WTC11 (cell line): ENCODE measurements around the gene PAX8.

ENCODE experiments used
- ATF6 ChIP-seq: sonication (generic); formaldehyde crosslinking; IDR thresholded peaks from 2 replicates; pipeline ENCODE4 v1.8.1; 2023; ENCODE audit warnings: mild to moderate bottlenecking, missing genetic modification reagents
- CTCF ChIP-seq: fragments of 200-600 bp; IDR thresholded peaks from 2 replicates; pipeline ENCODE4 v1.8.0; 2022; ENCODE audit warnings: antibody characterized with exemption
- E2F4 ChIP-seq: sonication (generic); formaldehyde crosslinking; IDR thresholded peaks from 2 replicates; pipeline ENCODE4 v1.8.1; 2022; ENCODE audit warnings: low read depth, mild to moderate bottlenecking, moderate library complexity, missing genetic modification reagents, borderline replicate concordance
- E2F5 ChIP-seq: sonication (generic); formaldehyde crosslinking; IDR thresholded peaks from 2 replicates; pipeline ENCODE4 v1.8.1; 2022; ENCODE audit warnings: mild to moderate bottlenecking, moderate library complexity, missing genetic modification reagents
- ETV6 ChIP-seq: sonication (generic); formaldehyde crosslinking; IDR thresholded peaks from 2 replicates; pipeline ENCODE4 v1.8.1; 2022; ENCODE audit warnings: mild to moderate bottlenecking, missing genetic modification reagents
- FOXJ3 ChIP-seq: sonication (generic); formaldehyde crosslinking; IDR thresholded peaks from 2 replicates; pipeline ENCODE4 v1.9.0; 2021; ENCODE audit warnings: missing genetic modification reagents, mild to moderate bottlenecking, borderline replicate concordance
- NFYB ChIP-seq: sonication (generic); formaldehyde crosslinking; conservative IDR thresholded peaks from 2 replicates; pipeline ENCODE4 v1.8.0; 2022; ENCODE audit warnings: low read depth, missing genetic modification reagents
- PRDM15 ChIP-seq: sonication (generic); formaldehyde crosslinking; IDR thresholded peaks from 2 replicates; pipeline ENCODE4 v1.8.0; 2022; ENCODE audit warnings: missing genetic modification reagents
- TEAD4 ChIP-seq: sonication (generic); formaldehyde crosslinking; IDR thresholded peaks from 2 replicates; pipeline ENCODE4 v1.8.0; 2022; ENCODE audit warnings: mild to moderate bottlenecking, missing genetic modification reagents
- ZNF416 ChIP-seq: fragments of 250-450 bp; sonication (Bioruptor Pico); IDR thresholded peaks from 2 replicates; pipeline ENCODE4 v1.9.0; 2021; ENCODE audit warnings: mild to moderate bottlenecking, inconsistent platforms
- TF ChIP-seq, protein P1 (sequence below): sonication (generic); formaldehyde crosslinking; IDR thresholded peaks from 2 replicates; pipeline ENCODE4 v1.8.0; 2022; ENCODE audit warnings: mild to moderate bottlenecking, missing genetic modification reagents
- TF ChIP-seq, protein P2 (sequence below): sonication (generic); formaldehyde crosslinking; IDR thresholded peaks from 2 replicates; pipeline ENCODE4 v1.8.1; 2022; ENCODE audit warnings: missing genetic modification reagents, borderline replicate concordance
- TF ChIP-seq, protein P3 (sequence below): sonication (generic); formaldehyde crosslinking; conservative IDR thresholded peaks from 2 replicates; pipeline ENCODE4 v1.8.1; 2023; ENCODE audit warnings: mild to moderate bottlenecking, low read depth, missing genetic modification reagents, moderate library complexity

DNA sequence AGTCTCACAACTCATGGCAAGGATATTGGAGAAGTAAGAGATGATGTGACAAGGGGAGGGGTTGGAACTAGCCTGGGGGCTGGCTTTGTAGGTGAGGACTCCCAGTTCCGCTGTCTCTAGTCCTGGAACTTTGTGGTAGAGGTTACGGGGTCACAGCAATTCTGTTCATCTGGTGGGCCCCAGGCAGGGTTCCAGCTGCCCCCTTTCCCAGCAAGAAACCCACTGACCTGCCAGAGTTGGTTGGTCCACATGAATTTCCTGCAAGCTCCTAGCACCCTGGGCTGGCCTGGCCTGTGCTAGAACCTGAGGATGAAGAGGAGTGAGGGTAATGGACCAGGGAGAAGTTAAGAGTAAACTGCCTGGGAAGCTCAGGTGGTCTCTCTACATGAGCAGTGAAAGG lies 63.7 kb downstream of the PAX8 start:
- TF ChIP-seq CTCF (no peak), NFYB (no peak), ETV6 (CRISPR knock-in tag) (no peak), ZNF416 (CRISPR knock-in tag) (no peak), TEAD4 (CRISPR knock-in tag) (no peak), PRDM15 (no peak), E2F4 (CRISPR knock-in tag) (no peak), E2F5 (CRISPR knock-in tag) (no peak), ATF6 (CRISPR knock-in tag) (no peak), FOXJ3 (no peak)
- TF ChIP-seq, protein P1, sequence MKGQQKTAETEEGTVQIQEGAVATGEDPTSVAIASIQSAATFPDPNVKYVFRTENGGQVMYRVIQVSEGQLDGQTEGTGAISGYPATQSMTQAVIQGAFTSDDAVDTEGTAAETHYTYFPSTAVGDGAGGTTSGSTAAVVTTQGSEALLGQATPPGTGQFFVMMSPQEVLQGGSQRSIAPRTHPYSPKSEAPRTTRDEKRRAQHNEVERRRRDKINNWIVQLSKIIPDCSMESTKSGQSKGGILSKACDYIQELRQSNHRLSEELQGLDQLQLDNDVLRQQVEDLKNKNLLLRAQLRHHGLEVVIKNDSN (CRISPR knock-in tag) = no peak
- TF ChIP-seq, protein P2, sequence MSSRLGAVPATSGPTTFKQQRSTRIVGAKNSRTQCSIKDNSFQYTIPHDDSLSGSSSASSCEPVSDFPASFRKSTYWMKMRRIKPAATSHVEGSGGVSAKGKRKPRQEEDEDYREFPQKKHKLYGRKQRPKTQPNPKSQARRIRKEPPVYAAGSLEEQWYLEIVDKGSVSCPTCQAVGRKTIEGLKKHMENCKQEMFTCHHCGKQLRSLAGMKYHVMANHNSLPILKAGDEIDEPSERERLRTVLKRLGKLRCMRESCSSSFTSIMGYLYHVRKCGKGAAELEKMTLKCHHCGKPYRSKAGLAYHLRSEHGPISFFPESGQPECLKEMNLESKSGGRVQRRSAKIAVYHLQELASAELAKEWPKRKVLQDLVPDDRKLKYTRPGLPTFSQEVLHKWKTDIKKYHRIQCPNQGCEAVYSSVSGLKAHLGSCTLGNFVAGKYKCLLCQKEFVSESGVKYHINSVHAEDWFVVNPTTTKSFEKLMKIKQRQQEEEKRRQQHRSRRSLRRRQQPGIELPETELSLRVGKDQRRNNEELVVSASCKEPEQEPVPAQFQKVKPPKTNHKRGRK = no peak
- TF ChIP-seq, protein P3, sequence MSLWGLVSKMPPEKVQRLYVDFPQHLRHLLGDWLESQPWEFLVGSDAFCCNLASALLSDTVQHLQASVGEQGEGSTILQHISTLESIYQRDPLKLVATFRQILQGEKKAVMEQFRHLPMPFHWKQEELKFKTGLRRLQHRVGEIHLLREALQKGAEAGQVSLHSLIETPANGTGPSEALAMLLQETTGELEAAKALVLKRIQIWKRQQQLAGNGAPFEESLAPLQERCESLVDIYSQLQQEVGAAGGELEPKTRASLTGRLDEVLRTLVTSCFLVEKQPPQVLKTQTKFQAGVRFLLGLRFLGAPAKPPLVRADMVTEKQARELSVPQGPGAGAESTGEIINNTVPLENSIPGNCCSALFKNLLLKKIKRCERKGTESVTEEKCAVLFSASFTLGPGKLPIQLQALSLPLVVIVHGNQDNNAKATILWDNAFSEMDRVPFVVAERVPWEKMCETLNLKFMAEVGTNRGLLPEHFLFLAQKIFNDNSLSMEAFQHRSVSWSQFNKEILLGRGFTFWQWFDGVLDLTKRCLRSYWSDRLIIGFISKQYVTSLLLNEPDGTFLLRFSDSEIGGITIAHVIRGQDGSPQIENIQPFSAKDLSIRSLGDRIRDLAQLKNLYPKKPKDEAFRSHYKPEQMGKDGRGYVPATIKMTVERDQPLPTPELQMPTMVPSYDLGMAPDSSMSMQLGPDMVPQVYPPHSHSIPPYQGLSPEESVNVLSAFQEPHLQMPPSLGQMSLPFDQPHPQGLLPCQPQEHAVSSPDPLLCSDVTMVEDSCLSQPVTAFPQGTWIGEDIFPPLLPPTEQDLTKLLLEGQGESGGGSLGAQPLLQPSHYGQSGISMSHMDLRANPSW (CRISPR knock-in tag) = no peak
